HEK293 (cell line): Measurements from ENCODE around the gene FGF12.

Experiments used
- CTCF ChIP-seq: fragments of 450-650 bp; formaldehyde crosslinking; IDR thresholded peaks from 2 replicates; pipeline ENCODE4 v1.5.1; 2016; ENCODE audit warnings: missing biosample characterization, missing genetic modification characterization
- GLIS2 ChIP-seq: fragments of 450-650 bp; formaldehyde crosslinking; IDR thresholded peaks from 2 replicates; pipeline ENCODE4 v1.5.1; 2016; ENCODE audit warnings: missing biosample characterization, missing genetic modification characterization
- KLF8 ChIP-seq: fragments of 450-650 bp; formaldehyde crosslinking; IDR thresholded peaks from 2 replicates; pipeline ENCODE4 v1.5.1; 2016; ENCODE audit warnings: missing biosample characterization, missing genetic modification characterization
- REST ChIP-seq: fragments of 450-650 bp; formaldehyde crosslinking; IDR thresholded peaks from 2 replicates; pipeline ENCODE4 v1.5.1; 2016; ENCODE audit warnings: missing biosample characterization, missing genetic modification characterization
- ZBTB10 ChIP-seq: fragments of 450-650 bp; formaldehyde crosslinking; IDR thresholded peaks from 2 replicates; pipeline ENCODE4 v1.5.1; 2016; ENCODE audit warnings: missing biosample characterization, missing genetic modification characterization
- ZEB2 ChIP-seq: fragments of 450-650 bp; formaldehyde crosslinking; IDR thresholded peaks from 2 replicates; pipeline ENCODE4 v1.5.1; 2016; ENCODE audit warnings: missing biosample characterization, missing genetic modification characterization
- ZFP41 ChIP-seq: fragments of 450-650 bp; formaldehyde crosslinking; IDR thresholded peaks from 2 replicates; pipeline ENCODE4 v1.5.1; 2016; ENCODE audit warnings: missing biosample characterization, missing genetic modification characterization, borderline replicate concordance
- ZNF112 ChIP-seq: fragments of 450-650 bp; formaldehyde crosslinking; IDR thresholded peaks from 2 replicates; pipeline ENCODE4 v1.5.0; 2017; ENCODE audit warnings: missing biosample characterization, missing genetic modification characterization
- ZNF157 ChIP-seq: fragments of 450-650 bp; formaldehyde crosslinking; IDR thresholded peaks from 2 replicates; pipeline ENCODE4 v1.5.1; 2016; ENCODE audit warnings: missing biosample characterization, missing genetic modification characterization
- ZNF292 ChIP-seq: fragments of 450-650 bp; formaldehyde crosslinking; IDR thresholded peaks from 2 replicates; pipeline ENCODE4 v1.5.1; 2016; ENCODE audit warnings: low read depth, missing biosample characterization, missing genetic modification characterization, borderline replicate concordance
- ZNF670 ChIP-seq: fragments of 450-650 bp; formaldehyde crosslinking; IDR thresholded peaks from 2 replicates; pipeline ENCODE4 v1.5.1; 2016; ENCODE audit warnings: missing biosample characterization, missing genetic modification characterization, low read depth
- ZSCAN18 ChIP-seq: fragments of 450-650 bp; formaldehyde crosslinking; IDR thresholded peaks from 2 replicates; pipeline ENCODE4 v1.5.1; 2016; ENCODE audit warnings: missing biosample characterization, missing genetic modification characterization
- ZSCAN30 ChIP-seq: fragments of 450-650 bp; IDR thresholded peaks from 2 replicates; pipeline ENCODE4 v1.5.1; 2018; ENCODE audit warnings: missing biosample characterization, mild to moderate bottlenecking, missing genetic modification characterization, moderate library complexity

- TF ChIP-seq CTCF (tag by site-specific recombination) (no peak), ZSCAN18 (tag by site-specific recombination) (no peak), ZEB2 (tag by site-specific recombination) (no peak), REST (no peak), ZNF292 (tag by site-specific recombination) (no peak), GLIS2 (tag by site-specific recombination) (no peak), KLF8 (tag by site-specific recombination) (no peak), ZNF112 (tag by site-specific recombination) (no peak), ZBTB10 (tag by site-specific recombination) (no peak), ZFP41 (no peak), ZNF670 (tag by site-specific recombination) (no peak), ZSCAN30 (tag by site-specific recombination) (no peak), ZNF157 (tag by site-specific recombination) (no peak)
These were observed 596.7 kb downstream of the FGF12 start for GRCh38 chr3:192130534-192131132.
